ENCODE measurements around the gene CADM2.

Gene CADM2

DNA sequence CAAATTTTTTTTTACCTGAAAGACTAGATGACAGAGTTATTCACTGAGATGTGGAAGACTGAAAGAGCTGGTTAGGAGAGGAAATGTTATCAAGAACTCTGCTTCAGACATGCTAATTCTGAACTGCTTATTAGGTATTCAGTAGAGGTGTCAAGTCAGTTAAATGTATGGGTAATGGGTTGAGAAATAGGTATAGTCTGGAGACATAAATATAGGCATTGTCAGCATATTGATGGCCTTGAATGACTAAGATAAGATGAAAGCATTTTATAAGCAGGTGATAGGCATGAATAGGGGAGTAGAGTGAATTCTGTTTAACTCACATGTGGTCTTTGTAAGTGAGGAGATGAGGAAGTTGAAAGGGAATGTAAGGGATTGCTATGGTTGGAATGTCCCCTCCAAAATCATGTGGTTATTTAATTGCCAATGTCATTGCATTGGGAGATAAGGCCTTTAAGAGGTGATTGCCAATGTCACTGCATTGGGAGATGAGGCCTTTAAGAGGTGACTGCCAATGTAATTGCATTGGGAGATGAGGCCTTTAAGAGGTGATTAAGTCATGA lies 904.2 kb downstream of the CADM2 start:
- Histone ChIP-seq H4K20me1 (ENCODE audit: insufficient read depth) (no peaks in the 10 kb centered on the region), H2AFZ (ENCODE audit: low read depth) (no peak overlapping the region), H3K27ac (no peak overlapping the region), H3K9ac (no peak overlapping the region), H3K4me1 (ENCODE audit: low read depth, poor library complexity, severe bottlenecking) (no peaks in the 10 kb centered on the region), H3K36me3 (ENCODE audit: insufficient read depth) (no peaks in the 10 kb centered on the region), H3K4me3 (IDR thresholded peaks at IDR 0.05; ENCODE audit: insufficient read depth, low read depth, low read length) (no peak overlapping the region), H3K79me2 (ENCODE audit: insufficient read depth, low read depth) (no peaks in the 10 kb centered on the region), H3K27me3 (ENCODE audit: insufficient read depth, low read depth) (no peaks in the 10 kb centered on the region), H3K4me2 (no peak overlapping the region)
- TF ChIP-seq, protein P1, sequence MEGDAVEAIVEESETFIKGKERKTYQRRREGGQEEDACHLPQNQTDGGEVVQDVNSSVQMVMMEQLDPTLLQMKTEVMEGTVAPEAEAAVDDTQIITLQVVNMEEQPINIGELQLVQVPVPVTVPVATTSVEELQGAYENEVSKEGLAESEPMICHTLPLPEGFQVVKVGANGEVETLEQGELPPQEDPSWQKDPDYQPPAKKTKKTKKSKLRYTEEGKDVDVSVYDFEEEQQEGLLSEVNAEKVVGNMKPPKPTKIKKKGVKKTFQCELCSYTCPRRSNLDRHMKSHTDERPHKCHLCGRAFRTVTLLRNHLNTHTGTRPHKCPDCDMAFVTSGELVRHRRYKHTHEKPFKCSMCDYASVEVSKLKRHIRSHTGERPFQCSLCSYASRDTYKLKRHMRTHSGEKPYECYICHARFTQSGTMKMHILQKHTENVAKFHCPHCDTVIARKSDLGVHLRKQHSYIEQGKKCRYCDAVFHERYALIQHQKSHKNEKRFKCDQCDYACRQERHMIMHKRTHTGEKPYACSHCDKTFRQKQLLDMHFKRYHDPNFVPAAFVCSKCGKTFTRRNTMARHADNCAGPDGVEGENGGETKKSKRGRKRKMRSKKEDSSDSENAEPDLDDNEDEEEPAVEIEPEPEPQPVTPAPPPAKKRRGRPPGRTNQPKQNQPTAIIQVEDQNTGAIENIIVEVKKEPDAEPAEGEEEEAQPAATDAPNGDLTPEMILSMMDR (conservative IDR thresholded peaks at IDR 0.05; ENCODE audit: low read depth, low read length): no peak

DNA sequence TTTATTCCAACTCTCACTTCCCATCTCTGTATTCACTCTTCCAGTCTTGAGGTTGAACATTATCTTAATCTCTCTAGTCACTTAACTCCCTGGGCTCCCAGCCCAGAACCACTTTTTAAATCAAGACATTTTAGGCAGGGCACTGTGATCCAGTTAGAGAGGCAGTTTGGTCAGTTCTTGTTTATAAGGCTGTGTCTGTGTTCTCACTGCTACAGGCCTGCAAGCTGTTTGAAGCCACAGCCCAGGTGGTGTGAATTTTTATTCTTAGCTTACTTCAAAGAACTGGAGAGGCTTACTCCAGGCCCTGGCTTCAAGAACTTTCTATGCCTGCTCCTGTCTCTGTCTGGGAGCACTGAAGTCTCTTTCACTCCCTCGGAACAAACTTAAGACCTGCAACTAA lies 906.1 kb downstream of the CADM2 start:
- H3K4me1 ChIP-seq (ENCODE audit: low read depth, poor library complexity, severe bottlenecking): no peaks in the 10 kb centered on the region
- H3K27ac ChIP-seq: no peak overlapping the region
- TF ChIP-seq, protein P1 (conservative IDR thresholded peaks at IDR 0.05; ENCODE audit: low read depth, low read length): no peak
- no peak overlapping the region for H3K9ac ChIP-seq
- no peak overlapping the region for H2AFZ ChIP-seq (ENCODE audit: low read depth)
- H3K36me3 ChIP-seq (ENCODE audit: insufficient read depth): no peaks in the 10 kb centered on the region
- H3K79me2 ChIP-seq (ENCODE audit: insufficient read depth, low read depth): no peaks in the 10 kb centered on the region
- no peaks in the 10 kb centered on the region for H4K20me1 ChIP-seq (ENCODE audit: insufficient read depth)
- H3K4me2 ChIP-seq: no peak overlapping the region
- no peak overlapping the region for H3K4me3 ChIP-seq (IDR thresholded peaks at IDR 0.05; ENCODE audit: insufficient read depth, low read depth, low read length)
- H3K27me3 ChIP-seq (ENCODE audit: insufficient read depth, low read depth): no peaks in the 10 kb centered on the region

DNA sequence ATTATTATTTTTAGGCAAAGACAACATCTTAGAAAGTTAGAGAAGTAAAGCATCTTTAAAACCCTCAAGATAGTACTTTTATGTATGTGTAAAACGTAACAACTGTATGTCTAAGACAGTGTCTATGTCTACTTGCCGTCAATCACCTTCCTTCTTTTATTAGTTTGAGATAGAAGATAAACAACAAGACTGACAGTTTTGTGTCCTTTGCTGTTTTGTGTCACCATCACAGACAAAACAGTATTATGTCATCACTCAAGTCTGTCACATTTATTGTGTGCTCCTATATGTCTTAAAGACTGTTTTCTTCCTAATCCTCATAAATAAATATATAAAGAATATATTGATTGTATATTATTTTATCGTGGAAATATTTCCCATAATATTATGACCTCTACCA lies 908.3 kb downstream of the CADM2 start:
- Histone ChIP-seq H3K4me3 (IDR thresholded peaks at IDR 0.05; ENCODE audit: insufficient read depth, low read depth, low read length) (no peak overlapping the region), H3K9ac (no peak overlapping the region), H3K27me3 (ENCODE audit: insufficient read depth, low read depth) (no peaks in the 10 kb centered on the region), H3K79me2 (ENCODE audit: insufficient read depth, low read depth) (no peaks in the 10 kb centered on the region), H2AFZ (ENCODE audit: low read depth) (no peak overlapping the region), H4K20me1 (ENCODE audit: insufficient read depth) (no peaks in the 10 kb centered on the region), H3K4me2 (no peak overlapping the region), H3K36me3 (ENCODE audit: insufficient read depth) (no peaks in the 10 kb centered on the region), H3K27ac (no peak overlapping the region), H3K4me1 (ENCODE audit: low read depth, poor library complexity, severe bottlenecking) (no peaks in the 10 kb centered on the region)
- TF ChIP-seq, protein P1 (conservative IDR thresholded peaks at IDR 0.05; ENCODE audit: low read depth, low read length): no peak

DNA sequence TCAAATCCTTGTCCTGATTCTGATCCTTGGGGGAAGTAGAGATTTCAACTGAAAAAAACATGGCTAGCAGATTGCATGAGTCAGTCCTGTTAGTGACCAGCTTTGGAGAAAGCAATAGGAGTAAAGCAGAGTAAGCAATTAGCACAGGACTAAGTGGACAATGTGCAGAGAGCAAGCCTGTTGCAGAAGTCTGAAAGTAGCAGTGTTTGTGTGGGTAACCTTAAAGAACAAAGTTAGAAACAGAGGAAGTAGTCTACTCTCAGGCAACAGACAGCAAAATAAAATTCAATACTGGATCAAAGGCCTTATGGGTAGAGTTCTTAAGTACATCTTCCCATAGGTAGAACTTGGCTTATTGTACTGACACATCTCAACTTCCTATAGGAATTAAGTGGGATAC lies 916.8 kb downstream of the CADM2 start:
- no peak overlapping the region for H3K27ac ChIP-seq
- H3K9ac ChIP-seq: no peak overlapping the region
- H3K4me3 ChIP-seq (IDR thresholded peaks at IDR 0.05; ENCODE audit: insufficient read depth, low read depth, low read length): no peak overlapping the region
- no peaks in the 10 kb centered on the region for H3K27me3 ChIP-seq (ENCODE audit: insufficient read depth, low read depth)
- H3K4me1 ChIP-seq (ENCODE audit: low read depth, poor library complexity, severe bottlenecking): no peaks in the 10 kb centered on the region
- no peak overlapping the region for H2AFZ ChIP-seq (ENCODE audit: low read depth)
- no peaks in the 10 kb centered on the region for H3K36me3 ChIP-seq (ENCODE audit: insufficient read depth)
- H3K79me2 ChIP-seq (ENCODE audit: insufficient read depth, low read depth): no peaks in the 10 kb centered on the region
- no peak overlapping the region for H3K4me2 ChIP-seq
- TF ChIP-seq, protein P1 (conservative IDR thresholded peaks at IDR 0.05; ENCODE audit: low read depth, low read length): no peak
- H4K20me1 ChIP-seq (ENCODE audit: insufficient read depth): no peaks in the 10 kb centered on the region

Data from KMS-11 (cell line).